PC-9 (cell line): Measurements from ENCODE around the gene DHX8. TPM values are rescaled to one million over a fixed set of nuclear protein-coding genes. Genes with fewer than 3 reads are reported as not detected.
"Not testable (repeated sequence)": the region's sequence is repeated elsewhere in the genome, so short reads cannot be mapped to it uniquely, and the experiment has no call there.

Experiments used
- BruUV-seq: library from RNA; stranded (reverse); fragments of 400-500 nt; replicated peaks from 2 replicates; lab custom pipeline; 2021; lab: Mats Ljungman, UMichigan
- CTCF ChIA-PET: fragments of 300-600 bp; sonication (Branson Sonifier 250); formaldehyde crosslinking; loops from one replicate; lab custom pipeline; 2022; ENCODE audit warnings: antibody characterized with exemption; lab: Charles Lee
- POLR2A ChIA-PET: fragments of 300-600 bp; sonication (Branson Sonifier 250); formaldehyde crosslinking; loops from one replicate; lab custom pipeline; 2022; ENCODE audit warnings: antibody characterized with exemption; ENCODE audit not compliant: unreplicated experiment; lab: Charles Lee
- DNase-seq, 2 experiments: peaks; one replicate each; pipeline versions ENCODE4 v3.0.0 to v3.0.0-alpha.2; 2015 to 2022; ENCODE audit warnings: mixed read lengths in 1 of 2
- H2AFZ ChIP-seq: fragments of 200-600 bp; sonication (generic); 2 replicates; pipeline ENCODE4 v1.8.1; 2017; ENCODE audit warnings: antibody characterized with exemption
- H3F3A ChIP-seq: fragments of 200-600 bp; sonication (generic); 2 replicates; pipeline ENCODE4 v1.8.1; 2017; ENCODE audit warnings: antibody characterized with exemption, mild to moderate bottlenecking, low read depth; ENCODE audit not compliant: insufficient read depth
- H3K27ac ChIP-seq: fragments of 200-600 bp; sonication (generic); 2 replicates; pipeline ENCODE4 v1.6.1; 2016; ENCODE audit warnings: mixed run types
- H3K27me3 ChIP-seq: fragments of 200-600 bp; sonication (generic); 2 replicates; pipeline ENCODE4 v1.6.1; 2016; ENCODE audit warnings: low read depth, mixed run types; ENCODE audit not compliant: insufficient read depth
- H3K36me3 ChIP-seq: fragments of 200-600 bp; sonication (generic); 2 replicates; pipeline ENCODE4 v1.6.1; 2016; ENCODE audit warnings: low read depth, mixed run types
- H3K4me1 ChIP-seq: fragments of 200-600 bp; sonication (generic); replicated peaks from 2 replicates; pipeline ENCODE4 v1.6.1; 2016; ENCODE audit warnings: mixed run types; ENCODE audit not compliant: insufficient read depth
- H3K4me2 ChIP-seq: fragments of 200-600 bp; sonication (generic); 2 replicates; pipeline ENCODE4 v1.6.1; 2017; ENCODE audit warnings: mixed run types
- H3K4me3 ChIP-seq: fragments of 200-600 bp; sonication (generic); 2 replicates; pipeline ENCODE4 v1.6.1; 2016; ENCODE audit warnings: mixed run types
- H3K79me2 ChIP-seq: fragments of 200-600 bp; sonication (generic); 2 replicates; pipeline ENCODE4 v1.6.1; 2017; ENCODE audit warnings: low read depth, mixed run types
- H3K9me2 ChIP-seq: fragments of 200-600 bp; sonication (generic); 2 replicates; pipeline ENCODE4 v1.8.1; 2017; ENCODE audit warnings: mild to moderate bottlenecking; ENCODE audit not compliant: insufficient read depth
- H3K9me3 ChIP-seq: fragments of 200-600 bp; sonication (generic); 2 replicates; pipeline ENCODE4 v1.8.1; 2016; ENCODE audit warnings: low read depth; ENCODE audit not compliant: insufficient read depth
- H4K20me1 ChIP-seq: fragments of 200-600 bp; sonication (generic); 2 replicates; pipeline ENCODE4 v1.8.1; 2017; ENCODE audit not compliant: insufficient read depth
- EZH2 ChIP-seq: fragments of 200-600 bp; sonication (generic); IDR thresholded peaks from 2 replicates; pipeline ENCODE4 v1.8.0; 2017; ENCODE audit warnings: antibody characterized with exemption, low read depth
- intact Hi-C: fragments of 100-400 bp; cut with micrococcal nuclease; formaldehyde crosslinking; loops from one replicate; pipeline ENCODE4 v1.10.0; 2022; ENCODE audit not compliant: unreplicated experiment
- total RNA-seq: library from RNA; stranded (reverse); gene quantifications from 2 replicates; pipeline ENCODE4 v1.2.3, GENCODE V29; 2021
- TF ChIP-seq, protein P1 (sequence below): fragments of 200-600 bp; sonication (generic); conservative IDR thresholded peaks from 2 replicates; pipeline ENCODE4 v1.6.1; 2017; ENCODE audit warnings: mixed run types, antibody characterized with exemption, mild to moderate bottlenecking, moderate library complexity

The DHX8 gene
- total RNA-seq, 1 experiment from 2014 or later: 55.4 TPM

DNA sequence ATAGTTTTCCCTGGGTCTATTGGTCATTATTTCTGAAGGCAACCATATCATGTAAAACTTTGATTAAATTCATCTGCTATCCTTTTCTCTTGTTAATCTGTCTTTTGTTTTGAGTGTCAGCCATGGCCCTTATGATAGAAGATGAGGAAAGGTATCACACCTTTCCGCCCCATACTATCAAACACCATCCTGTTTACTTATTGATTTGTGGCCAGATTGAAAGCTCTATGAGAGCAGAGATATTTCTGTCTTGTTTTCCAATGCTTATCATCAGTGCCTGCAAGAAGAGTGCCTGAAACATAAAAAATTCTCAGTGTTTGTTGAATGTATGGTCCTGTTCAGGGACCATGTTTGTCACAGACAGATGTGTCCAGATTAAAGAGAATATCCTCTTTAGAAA, 22.6 kb upstream of the DHX8 start:
- H4K20me1 ChIP-seq: no peaks in the 10 kb centered on the region
- H3K79me2 ChIP-seq: no peaks in the 10 kb centered on the region
- BruUV-seq: no TSS peak
- ChIA-PET POLR2A (interaction anchor here (0.8 kb wide), 1 partner anchor 463 kb away, joined by 10 read pairs; no protein-coding TSS in a partner anchor), CTCF (interaction anchor here (0.6 kb wide), 1 partner anchor 139 kb away, joined by 4 read pairs; no protein-coding TSS in a partner anchor)
- no peaks in the 10 kb centered on the region for H3K9me3 ChIP-seq
- no peak for TF ChIP-seq EZH2
- TF ChIP-seq, protein P1, sequence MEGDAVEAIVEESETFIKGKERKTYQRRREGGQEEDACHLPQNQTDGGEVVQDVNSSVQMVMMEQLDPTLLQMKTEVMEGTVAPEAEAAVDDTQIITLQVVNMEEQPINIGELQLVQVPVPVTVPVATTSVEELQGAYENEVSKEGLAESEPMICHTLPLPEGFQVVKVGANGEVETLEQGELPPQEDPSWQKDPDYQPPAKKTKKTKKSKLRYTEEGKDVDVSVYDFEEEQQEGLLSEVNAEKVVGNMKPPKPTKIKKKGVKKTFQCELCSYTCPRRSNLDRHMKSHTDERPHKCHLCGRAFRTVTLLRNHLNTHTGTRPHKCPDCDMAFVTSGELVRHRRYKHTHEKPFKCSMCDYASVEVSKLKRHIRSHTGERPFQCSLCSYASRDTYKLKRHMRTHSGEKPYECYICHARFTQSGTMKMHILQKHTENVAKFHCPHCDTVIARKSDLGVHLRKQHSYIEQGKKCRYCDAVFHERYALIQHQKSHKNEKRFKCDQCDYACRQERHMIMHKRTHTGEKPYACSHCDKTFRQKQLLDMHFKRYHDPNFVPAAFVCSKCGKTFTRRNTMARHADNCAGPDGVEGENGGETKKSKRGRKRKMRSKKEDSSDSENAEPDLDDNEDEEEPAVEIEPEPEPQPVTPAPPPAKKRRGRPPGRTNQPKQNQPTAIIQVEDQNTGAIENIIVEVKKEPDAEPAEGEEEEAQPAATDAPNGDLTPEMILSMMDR: no peak
- no peak overlapping the region for H2AFZ ChIP-seq
- no peaks in the 10 kb centered on the region for H3K36me3 ChIP-seq
- peaks cover 7% of the 10 kb centered on the region; the same call in 1 of the 2 replicates for H3F3A ChIP-seq
- no peak overlapping the region for H3K27ac ChIP-seq
- no peak overlapping the region for H3K4me3 ChIP-seq
- DNase-seq: no peak
- H3K27me3 ChIP-seq: no peaks in the 10 kb centered on the region
- H3K4me1 ChIP-seq: peaks cover 25% of the 10 kb centered on the region
- no peaks in the 10 kb centered on the region for H3K9me2 ChIP-seq
- intact Hi-C loops: no loop called here
- H3K4me2 ChIP-seq: no peak overlapping the region

DNA sequence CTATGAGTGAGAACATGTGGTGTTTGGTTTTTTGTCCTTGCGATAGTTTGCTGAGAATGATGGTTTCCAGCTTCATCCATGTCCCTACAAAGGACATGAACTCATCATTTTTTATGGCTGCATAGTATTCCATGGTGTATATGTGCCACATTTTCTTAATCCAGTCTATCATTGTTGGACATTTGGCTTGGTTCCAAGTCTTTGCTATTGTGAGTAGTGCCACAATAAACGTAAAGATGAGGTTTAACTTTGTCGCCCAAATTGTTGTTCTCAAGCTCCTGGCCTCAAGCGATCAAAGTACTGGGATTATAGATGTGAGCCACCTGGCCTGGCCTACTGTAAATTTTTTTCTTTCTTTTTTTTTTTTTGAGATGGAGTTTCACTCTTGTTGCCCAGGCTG, 21.2 kb upstream of the DHX8 start:
- H3K27me3 ChIP-seq, H3K79me2 ChIP-seq, H3K27ac ChIP-seq, H3K9me2 ChIP-seq, H4K20me1 ChIP-seq, H3K36me3 ChIP-seq, BruUV-seq, intact Hi-C loops, POLR2A ChIA-PET, H3K9me3 ChIP-seq, H3F3A ChIP-seq, CTCF ChIA-PET, H3K4me3 ChIP-seq, H2AFZ ChIP-seq, DNase-seq, H3K4me2 ChIP-seq: not testable (repeated sequence)
- peaks cover 15% of the 10 kb centered on the region for H3K4me1 ChIP-seq

DNA sequence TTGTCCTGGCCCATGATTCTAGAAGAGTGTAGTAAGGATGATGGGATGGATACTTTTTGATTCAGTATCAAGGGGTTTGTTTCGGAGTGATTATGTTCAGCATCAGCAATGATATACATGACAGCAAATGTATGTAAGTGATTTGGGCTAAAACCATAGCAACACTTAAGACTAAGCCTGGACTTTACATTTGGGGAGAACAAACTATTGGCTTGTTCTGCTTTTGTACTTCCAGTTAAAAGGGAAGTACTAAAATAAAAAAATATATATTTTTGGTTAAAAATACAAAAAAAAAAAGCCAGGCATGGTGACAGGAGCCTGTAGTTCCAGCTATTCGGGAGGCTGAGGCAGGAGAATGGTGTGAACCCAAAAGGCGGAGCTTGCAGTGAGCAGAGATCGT, 20.5 kb upstream of the DHX8 start:
- H2AFZ ChIP-seq: no peak overlapping the region
- no peak overlapping the region for H3K27ac ChIP-seq
- H3F3A ChIP-seq: peaks cover 12% of the 10 kb centered on the region; the same call in 1 of the 2 replicates
- CTCF ChIA-PET: no interaction called here
- no peak for DNase-seq
- H3K27me3 ChIP-seq: no peaks in the 10 kb centered on the region
- H4K20me1 ChIP-seq: no peaks in the 10 kb centered on the region
- H3K4me1 ChIP-seq: peaks cover 14% of the 10 kb centered on the region
- no TSS peak for BruUV-seq
- H3K9me3 ChIP-seq: no peaks in the 10 kb centered on the region
- intact Hi-C loops: no loop called here
- POLR2A ChIA-PET: no interaction called here
- no peaks in the 10 kb centered on the region for H3K79me2 ChIP-seq
- H3K4me3 ChIP-seq: no peak overlapping the region
- H3K36me3 ChIP-seq: no peaks in the 10 kb centered on the region
- no peak for TF ChIP-seq EZH2
- TF ChIP-seq, protein P1: no peak
- no peak overlapping the region for H3K4me2 ChIP-seq
- H3K9me2 ChIP-seq: no peaks in the 10 kb centered on the region

DNA sequence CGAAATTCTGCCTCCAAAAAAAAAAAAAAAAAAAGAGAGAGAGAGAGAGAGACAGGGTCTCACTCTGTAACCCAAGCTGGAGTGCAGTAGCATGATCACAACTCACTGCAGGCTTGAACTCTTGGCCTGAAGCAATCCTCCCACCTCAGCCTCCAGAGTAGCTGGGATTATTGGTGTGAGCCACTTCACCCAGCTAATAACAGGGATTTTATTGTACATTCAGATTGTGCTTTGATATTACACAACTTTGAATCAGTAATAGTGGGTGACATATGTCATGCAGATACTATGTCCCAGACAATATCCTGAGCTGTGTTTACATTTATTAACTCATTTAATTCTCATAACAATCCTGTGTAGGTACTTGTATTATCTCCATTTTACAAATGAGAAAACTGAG, 19.7 kb upstream of the DHX8 start:
- DNase-seq: no peak
- no peaks in the 10 kb centered on the region for H3K36me3 ChIP-seq
- intact Hi-C loops: no loop called here
- H4K20me1 ChIP-seq: no peaks in the 10 kb centered on the region
- no peak for TF ChIP-seq EZH2
- TF ChIP-seq, protein P1: no peak
- H3K79me2 ChIP-seq: no peaks in the 10 kb centered on the region
- no peaks in the 10 kb centered on the region for H3K27me3 ChIP-seq
- POLR2A ChIA-PET: no interaction called here
- H3K27ac ChIP-seq: no peak overlapping the region
- no peak overlapping the region for H3K4me3 ChIP-seq
- H3K9me2 ChIP-seq: no peaks in the 10 kb centered on the region
- H2AFZ ChIP-seq: no peak overlapping the region
- peaks cover 20% of the 10 kb centered on the region; the same call in 1 of the 2 replicates for H3F3A ChIP-seq
- CTCF ChIA-PET: interaction anchor here (0.5 kb wide), 1 partner anchor 33 kb away, joined by 3 read pairs; no protein-coding TSS in a partner anchor
- H3K4me1 ChIP-seq: peaks cover 14% of the 10 kb centered on the region
- no peaks in the 10 kb centered on the region for H3K9me3 ChIP-seq
- H3K4me2 ChIP-seq: no peak overlapping the region
- BruUV-seq: no TSS peak
